Measurements from ENCODE around the gene ARHGAP18.

The ARHGAP18 gene

DNA sequence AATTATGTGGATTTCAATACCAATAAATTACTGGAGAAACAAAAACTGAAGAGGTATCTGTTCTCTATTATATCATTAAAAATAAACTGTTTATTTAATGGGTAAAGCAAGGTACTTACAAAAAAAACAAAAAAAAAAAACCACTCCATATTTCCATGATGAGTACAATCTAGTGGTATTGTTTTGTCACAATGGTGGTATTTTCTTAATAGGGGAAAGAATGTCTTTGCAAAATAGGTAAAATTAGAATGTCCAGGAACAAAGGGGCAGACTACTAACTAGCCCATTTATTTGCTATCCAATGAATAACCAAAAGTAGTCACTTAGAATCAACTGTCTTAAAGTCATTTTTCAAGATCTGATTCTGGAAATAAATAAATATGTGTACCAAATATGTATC lies 92.0 kb downstream of the ARHGAP18 start:
- no peak for DNase-seq (ENCODE audit: low read depth)

GRCh38 chr6:129615496-129615895 lies 94.5 kb downstream of the ARHGAP18 start:
- no peak for DNase-seq (ENCODE audit: low read depth)

- DNase-seq (ENCODE audit: low read depth), result no peak
These were observed 95.0 kb downstream of the ARHGAP18 start for GRCh38 chr6:129615020-129615419.

DNA sequence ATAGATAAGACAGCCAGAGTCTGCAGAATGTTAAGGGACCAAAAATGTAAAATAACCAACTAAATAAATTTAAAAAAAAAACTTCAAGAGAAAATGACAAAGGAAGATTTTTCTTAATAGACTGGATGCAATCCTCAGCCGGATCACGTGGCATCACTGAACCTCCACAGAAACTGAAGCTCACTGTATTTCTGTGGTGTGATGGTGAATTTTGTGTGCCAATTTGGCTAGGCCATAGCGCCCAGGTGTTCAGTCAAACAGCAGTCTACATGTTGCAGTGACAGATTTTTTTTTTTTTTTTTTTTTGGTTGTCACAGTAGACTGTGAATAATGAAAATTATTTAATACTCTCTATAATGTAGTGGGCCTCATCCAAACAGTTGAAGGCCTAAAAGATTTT lies 95.5 kb downstream of the ARHGAP18 start:
- no peak for DNase-seq (ENCODE audit: low read depth)

DNA sequence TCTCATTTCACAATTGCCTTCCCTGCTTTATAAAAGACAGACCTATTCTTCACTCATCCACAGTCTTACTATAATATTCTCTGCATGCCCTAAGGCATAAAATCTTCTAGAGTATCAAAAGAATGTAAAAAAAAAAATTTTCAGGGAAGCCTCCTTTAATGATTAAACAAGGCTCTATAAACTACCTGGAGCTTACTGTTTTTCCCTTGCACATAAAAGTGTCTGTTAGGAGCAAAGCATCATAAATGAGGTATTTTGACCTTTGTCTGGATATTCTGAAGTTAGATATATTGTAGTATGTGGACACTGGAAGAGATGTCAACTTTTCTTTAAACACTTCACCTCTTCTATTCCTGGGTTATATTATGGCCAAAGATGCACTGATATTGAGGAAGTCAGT lies 97.5 kb downstream of the ARHGAP18 start:
- no peak for DNase-seq (ENCODE audit: low read depth)

DNA sequence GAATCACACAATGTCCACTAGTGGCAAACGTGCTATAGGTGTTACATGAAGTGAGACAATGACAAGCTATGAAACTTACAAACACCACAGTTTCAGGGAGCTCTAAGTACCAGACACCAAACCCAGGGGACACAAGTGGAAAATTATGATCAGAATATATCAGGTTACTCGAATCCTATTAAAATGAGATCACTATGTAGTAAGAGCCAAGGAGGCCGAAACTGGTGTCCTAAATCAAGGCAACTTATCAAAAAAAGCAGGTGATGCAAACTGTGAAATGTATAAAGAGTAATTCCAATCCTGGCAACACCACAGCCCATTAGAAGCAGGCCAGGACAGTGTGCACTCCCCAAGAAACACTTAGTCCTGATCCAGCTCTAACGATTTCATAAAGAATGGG lies 100.3 kb downstream of the ARHGAP18 start:
- DNase-seq (ENCODE audit: low read depth), result no peak

GRCh38 chr6:129608886-129609537 lies 101.0 kb downstream of the ARHGAP18 start:
- no peak for DNase-seq (ENCODE audit: low read depth)

DNA sequence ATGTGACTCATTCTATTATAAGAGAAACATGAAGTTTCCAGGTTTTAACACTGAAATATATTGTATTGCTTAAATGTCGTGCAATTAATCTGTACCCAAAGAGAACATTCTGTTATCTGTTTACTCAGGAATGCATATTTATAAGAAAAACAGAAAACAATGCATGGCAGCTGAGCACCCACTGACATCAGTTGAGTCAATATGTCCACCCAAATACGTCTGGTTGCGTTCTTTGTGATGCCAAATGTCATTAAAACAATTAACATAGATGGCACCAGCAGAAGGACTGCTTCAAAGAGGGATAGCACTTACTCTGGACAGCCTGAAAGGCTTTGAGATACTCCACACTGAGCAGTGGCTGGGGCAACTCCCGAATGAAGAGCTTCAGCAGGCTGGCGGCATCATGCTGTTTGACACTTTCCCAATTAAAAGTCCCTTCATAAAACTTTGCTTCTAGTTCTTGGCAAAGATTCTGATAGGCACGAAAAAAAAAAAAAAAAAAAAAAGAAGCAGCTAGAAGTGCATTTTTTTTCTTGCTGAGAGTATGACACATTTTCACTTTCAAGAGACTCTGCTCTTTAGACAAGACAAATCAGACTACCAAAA lies 102.3 kb downstream of the ARHGAP18 start:
- no peak for DNase-seq (ENCODE audit: low read depth)

DNA sequence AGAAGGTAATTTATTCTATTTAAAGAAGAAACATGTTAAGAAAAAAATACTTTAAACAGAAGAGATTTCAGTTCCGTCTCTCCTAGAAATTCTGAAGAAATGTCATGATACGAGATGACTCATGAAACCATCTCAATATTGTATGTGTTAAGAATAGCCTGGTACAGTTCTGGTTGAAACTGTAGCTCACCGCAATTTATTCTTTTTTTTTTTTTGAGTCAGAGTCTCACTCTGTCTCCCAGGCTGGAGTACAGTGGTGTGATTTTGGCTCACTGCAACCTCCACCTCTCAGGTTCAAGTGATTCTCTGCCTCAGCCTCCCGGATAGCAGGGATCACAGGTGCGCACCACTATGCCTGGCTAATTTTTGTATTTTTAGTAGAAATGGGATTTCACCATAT lies 103.3 kb downstream of the ARHGAP18 start:
- no peak for DNase-seq (ENCODE audit: low read depth)

GRCh38 chr6:129605967-129606366 lies 104.0 kb downstream of the ARHGAP18 start:
- DNase-seq (ENCODE audit: low read depth), result no peak

DNA sequence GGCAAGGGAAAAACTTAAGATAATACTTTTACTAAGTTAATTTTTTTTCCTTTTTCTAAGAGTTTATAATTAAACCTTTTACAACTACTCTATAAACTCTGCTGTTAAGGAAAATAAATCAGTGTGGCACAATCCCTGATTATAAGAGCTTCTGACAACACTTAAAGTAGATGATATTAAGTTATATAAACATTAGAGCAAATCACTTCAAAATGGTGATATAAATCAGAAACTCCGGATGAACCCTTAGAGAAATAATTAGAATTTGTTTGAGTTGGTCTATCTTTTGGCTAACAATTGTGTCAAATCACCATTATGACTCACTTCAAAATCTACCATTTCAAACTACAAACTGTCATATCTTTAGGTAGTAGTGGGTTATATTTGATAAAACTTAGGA lies 104.9 kb downstream of the ARHGAP18 start:
- no peak for DNase-seq (ENCODE audit: low read depth)

DNA sequence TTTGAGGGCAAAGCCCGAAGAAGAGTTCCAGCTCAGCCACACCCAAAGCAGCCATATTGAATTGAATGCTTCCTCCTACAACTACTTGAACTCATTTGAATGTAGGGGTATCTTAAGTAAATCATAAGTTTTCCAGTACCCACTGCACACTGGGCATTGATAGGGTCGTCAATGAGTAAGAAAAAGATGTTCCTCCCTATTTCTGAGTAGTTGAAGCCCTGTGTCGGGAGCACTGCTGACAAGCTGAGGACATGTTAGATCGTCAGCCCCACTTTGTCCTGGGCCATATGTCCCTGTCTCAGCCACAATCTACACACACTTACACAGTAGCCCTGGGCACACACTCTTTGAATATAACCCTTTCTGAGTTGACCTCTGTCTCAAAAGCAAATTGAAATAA lies 105.7 kb downstream of the ARHGAP18 start:
- DNase-seq (ENCODE audit: low read depth), result no peak

DNA sequence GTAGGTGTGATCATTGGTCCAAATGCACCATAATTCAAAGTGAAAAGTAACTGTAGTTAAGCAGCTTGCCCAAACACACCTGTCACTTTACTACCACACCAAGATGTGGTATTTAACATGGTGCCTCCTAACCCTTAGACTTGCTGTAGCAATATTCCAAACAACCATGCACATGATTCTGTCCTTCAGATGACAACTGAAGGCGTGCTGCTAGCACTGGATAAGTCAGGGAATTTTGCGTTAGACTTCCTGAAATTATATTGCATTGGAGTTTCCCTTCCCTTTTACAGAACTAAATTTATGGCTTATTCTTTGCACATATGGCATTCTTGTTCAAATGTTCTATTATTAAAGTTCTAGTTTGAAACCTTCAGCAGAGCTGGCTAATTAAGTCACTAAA lies 106.2 kb downstream of the ARHGAP18 start:
- DNase-seq (ENCODE audit: low read depth), result no peak

DNA sequence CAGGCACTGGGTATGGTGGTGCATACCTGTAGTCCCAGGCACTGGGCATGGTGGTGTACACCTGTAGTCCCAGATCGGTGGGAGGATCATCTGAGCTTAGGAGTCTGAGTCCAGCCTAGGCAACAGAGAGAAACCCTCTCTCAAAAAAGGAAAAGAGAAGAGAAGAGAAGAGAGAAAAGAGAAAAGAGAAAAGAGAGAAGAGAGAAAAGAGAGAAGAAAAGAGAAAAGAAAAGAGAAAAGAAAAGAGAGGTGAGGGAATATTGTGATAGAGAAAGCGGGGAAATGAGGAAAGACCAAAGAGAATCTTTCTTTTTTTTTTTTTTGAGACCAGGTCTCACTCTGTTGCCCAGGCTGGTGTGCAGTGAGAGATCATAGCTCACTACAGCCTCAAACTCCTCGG lies 108.7 kb downstream of the ARHGAP18 start:
- no peak for DNase-seq (ENCODE audit: low read depth)

- DNase-seq (ENCODE audit: low read depth), result no peak
These were observed 110.5 kb downstream of the ARHGAP18 start for GRCh38 chr6:129599467-129599866.

GRCh38 chr6:129598244-129599187 lies 111.5 kb downstream of the ARHGAP18 start:
- DNase-seq (ENCODE audit: low read depth), result no peak

DNA sequence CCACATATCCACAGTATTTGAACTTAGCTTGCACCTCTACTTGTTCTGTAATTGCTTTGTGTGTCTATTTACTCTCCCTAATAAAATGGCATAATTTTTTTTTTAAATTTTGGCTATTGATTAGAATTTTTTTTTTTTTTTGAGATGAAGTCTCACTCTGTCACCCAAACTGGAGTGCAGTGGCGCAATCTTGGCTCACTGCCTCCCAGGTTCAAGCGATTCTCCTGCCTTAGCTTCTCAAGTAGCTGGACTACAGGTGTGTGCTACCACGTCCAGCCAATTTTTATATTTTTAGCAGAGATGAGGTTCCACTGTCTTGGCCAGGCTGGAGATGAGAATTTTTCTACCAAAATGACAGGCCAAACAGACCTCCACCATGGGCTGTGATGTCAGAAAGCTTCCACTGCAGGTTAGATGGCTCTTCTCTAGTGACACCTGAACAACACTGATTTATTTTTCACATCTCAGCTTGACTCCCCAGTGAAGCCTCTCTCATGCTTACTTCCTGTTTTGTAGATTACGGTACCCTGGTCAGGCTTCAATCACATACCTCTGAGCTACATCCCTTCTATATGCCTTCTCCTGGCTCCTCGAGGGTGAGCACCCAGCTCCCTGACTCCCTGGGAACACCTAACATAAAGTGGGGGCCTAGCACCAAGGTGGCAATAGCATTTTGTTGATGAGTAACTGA lies 112.8 kb downstream of the ARHGAP18 start:
- no peak for DNase-seq (ENCODE audit: low read depth)

DNA sequence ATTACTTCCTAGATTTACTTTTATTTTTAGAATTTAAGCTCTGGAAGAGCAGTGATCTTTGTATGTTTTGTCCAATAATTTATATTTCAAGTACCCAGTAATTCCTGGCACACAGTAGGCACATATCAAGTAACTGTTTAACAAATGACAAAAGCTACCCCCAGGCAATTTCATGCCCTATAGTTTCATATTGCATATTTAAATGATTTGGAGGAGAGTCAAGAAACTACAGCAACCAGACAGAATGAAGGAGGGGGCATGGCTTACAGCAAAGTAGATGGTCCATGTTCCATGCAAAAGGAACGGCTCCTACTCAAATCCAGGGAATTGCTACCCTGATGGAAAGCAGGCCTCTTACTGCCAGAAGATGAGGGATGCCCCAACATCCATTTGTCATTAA lies 113.5 kb downstream of the ARHGAP18 start:
- no peak for DNase-seq (ENCODE audit: low read depth)

- no peak for DNase-seq (ENCODE audit: low read depth)
These were observed 116.8 kb downstream of the ARHGAP18 start for GRCh38 chr6:129593233-129593564.

DNA sequence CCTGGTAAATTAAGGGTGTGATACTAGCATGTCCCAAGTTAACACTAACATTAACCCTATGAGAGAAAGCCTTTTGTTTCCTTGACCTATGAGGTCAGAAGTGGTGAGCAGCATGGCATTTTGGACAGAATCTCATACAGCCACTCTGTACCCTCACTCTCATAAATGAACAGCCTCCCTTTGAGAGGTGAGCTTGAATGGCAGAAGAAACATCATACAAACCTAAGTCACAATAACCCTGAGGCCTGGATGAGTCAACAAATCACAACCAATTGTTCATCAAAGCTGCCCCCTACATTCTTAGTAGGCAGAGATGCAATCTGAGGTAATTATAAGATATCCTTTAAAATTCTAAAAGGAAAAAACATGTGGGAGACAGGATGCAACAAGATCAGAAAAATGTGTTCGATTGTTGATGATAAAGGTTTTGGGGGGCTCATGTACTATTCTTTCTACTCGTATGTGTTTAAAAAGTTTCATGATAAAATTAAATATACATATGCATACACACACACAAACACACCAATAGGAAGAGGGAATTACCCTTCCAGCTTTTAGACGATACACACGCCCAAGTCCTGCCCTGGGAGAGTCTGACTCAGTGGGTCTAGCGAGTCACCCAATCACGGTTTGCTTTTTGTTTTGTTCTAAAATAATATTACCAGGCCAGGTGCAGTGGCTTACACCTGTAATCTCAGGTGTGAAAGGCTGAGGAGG lies 117.3 kb downstream of the ARHGAP18 start:
- no peak for DNase-seq (ENCODE audit: low read depth)

DNA sequence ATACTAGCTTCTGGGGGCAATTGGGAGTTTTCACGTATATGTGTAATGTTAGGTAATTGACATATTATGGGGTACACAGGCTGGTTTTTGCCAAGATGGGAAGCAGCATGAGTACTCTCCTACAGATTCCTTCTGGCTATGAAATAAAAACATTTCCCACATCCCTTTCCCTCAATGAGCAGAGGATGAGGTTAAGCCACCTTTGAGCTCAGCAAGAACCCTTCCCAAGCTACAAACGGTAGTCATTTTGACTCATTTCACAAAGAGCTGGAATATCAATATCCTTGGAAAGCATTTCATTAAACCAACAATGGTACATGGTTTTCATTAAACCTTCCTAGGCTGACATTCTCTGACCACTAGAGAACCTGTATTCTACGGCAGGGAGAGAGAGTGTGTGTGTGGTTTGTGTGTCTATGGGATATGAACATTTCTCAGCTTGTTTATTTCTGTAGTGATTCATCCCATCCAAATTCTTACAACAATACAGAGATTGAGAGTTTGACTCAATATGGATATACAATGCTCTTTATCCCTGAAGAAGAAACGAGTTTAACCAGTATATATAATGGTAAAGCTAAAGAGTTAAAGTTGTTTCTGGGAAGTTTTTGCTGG lies 119.5 kb downstream of the ARHGAP18 start:
- DNase-seq (ENCODE audit: low read depth), result no peak

DNA sequence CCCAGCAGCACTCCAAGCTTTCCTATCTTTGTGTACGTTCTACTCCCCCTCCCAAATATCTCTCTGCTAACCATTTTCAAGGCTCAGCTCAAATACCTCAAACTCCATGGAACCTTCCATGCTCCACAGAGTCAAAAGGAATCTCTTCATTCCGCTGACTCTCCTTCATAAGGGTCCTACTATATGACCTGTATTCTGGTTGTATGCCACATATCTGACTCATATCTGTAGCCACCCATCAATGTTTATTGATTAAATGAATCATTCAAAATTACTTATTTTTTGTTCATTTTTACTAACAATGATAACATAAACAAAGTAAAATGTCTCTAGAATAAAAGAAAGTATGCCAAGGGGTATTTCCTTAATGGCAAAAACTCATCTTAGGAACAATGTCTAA lies 123.2 kb downstream of the ARHGAP18 start:
- no peak for DNase-seq (ENCODE audit: low read depth)
